WTC11 (cell line): ENCODE results near the gene FBXO21. TPM values are rescaled to one million over a fixed set of nuclear protein-coding genes. Genes with fewer than 3 reads are reported as not detected.
A peak's percentile ranks its signal among the peaks of the same experiment; 100 is the strongest.

ENCODE experiments used
- ATAC-seq: fragments of 200-7000 bp; cut with Tn5 transposase; 2 replicates; pipeline ENCODE4 v1.10.0; 2021; ENCODE audit warnings: mild to moderate bottlenecking, moderate library complexity
- CTCF ChIA-PET: fragments of 300-600 bp; sonication (Branson Sonifier 250); formaldehyde crosslinking; loops from one replicate; lab custom pipeline; 2021; ENCODE audit warnings: antibody characterized with exemption; lab: Charles Lee
- POLR2A ChIA-PET: fragments of 350-600 bp; sonication (Branson Sonifier 250); formaldehyde crosslinking; loops from one replicate; lab custom pipeline; 2021; ENCODE audit warnings: antibody characterized with exemption; lab: Charles Lee
- DNase-seq: peaks from one replicate; pipeline ENCODE4 v3.0.0; 2021; ENCODE audit warnings: low spot score
- H3K27ac Mint-ChIP-seq: 2 replicates; pipeline ENCODE4 v1.8.0; 2021; ENCODE audit warnings: mixed read lengths
- H3K27me3 Mint-ChIP-seq: 2 replicates; pipeline ENCODE4 v1.8.0; 2021; ENCODE audit warnings: low read depth, mild to moderate bottlenecking, moderate library complexity, mixed read lengths
- H3K36me3 Mint-ChIP-seq: 2 replicates; pipeline ENCODE4 v1.8.0; 2021; ENCODE audit warnings: mixed read lengths
- H3K4me1 Mint-ChIP-seq: 2 replicates; pipeline ENCODE4 v1.8.0; 2022; ENCODE audit warnings: mixed read lengths
- H3K4me3 Mint-ChIP-seq: 2 replicates; pipeline ENCODE4 v1.8.0; 2021; ENCODE audit warnings: mild to moderate bottlenecking, moderate library complexity, mixed read lengths
- H3K9me3 Mint-ChIP-seq: 2 replicates; pipeline ENCODE4 v1.8.0; 2021; ENCODE audit warnings: mixed read lengths
- CREB1 ChIP-seq: sonication (generic); formaldehyde crosslinking; IDR thresholded peaks from 2 replicates; pipeline ENCODE4 v1.8.0; 2023; ENCODE audit warnings: mild to moderate bottlenecking, missing genetic modification reagents
- CREM ChIP-seq: sonication (generic); formaldehyde crosslinking; IDR thresholded peaks from 2 replicates; pipeline ENCODE4 v1.8.1; 2022; ENCODE audit warnings: mild to moderate bottlenecking, missing genetic modification reagents, moderate library complexity
- ELF4 ChIP-seq: sonication (generic); formaldehyde crosslinking; IDR thresholded peaks from 2 replicates; pipeline ENCODE4 v1.8.1; 2022; ENCODE audit warnings: low read depth, mild to moderate bottlenecking, moderate library complexity, missing genetic modification reagents
- ETV6 ChIP-seq: sonication (generic); formaldehyde crosslinking; IDR thresholded peaks from 2 replicates; pipeline ENCODE4 v1.8.1; 2022; ENCODE audit warnings: mild to moderate bottlenecking, missing genetic modification reagents
- IRF2 ChIP-seq: sonication (generic); formaldehyde crosslinking; IDR thresholded peaks from 2 replicates; pipeline ENCODE4 v1.8.0; 2022; ENCODE audit warnings: low read depth, missing genetic modification reagents, borderline replicate concordance
- NR1H2 ChIP-seq: sonication (generic); formaldehyde crosslinking; IDR thresholded peaks from 2 replicates; pipeline ENCODE4 v1.9.0; 2021; ENCODE audit warnings: mild to moderate bottlenecking, moderate library complexity, missing genetic modification reagents
- NR2C2 ChIP-seq: sonication (generic); formaldehyde crosslinking; IDR thresholded peaks from 2 replicates; pipeline ENCODE4 v1.8.0; 2022; ENCODE audit warnings: mild to moderate bottlenecking, missing genetic modification reagents
- PREB ChIP-seq: sonication (generic); formaldehyde crosslinking; IDR thresholded peaks from 2 replicates; pipeline ENCODE4 v1.8.1; 2022; ENCODE audit warnings: mild to moderate bottlenecking, missing genetic modification reagents, moderate library complexity, borderline replicate concordance
- RELA ChIP-seq: sonication (generic); formaldehyde crosslinking; IDR thresholded peaks from 2 replicates; pipeline ENCODE4 v1.8.1; 2022; ENCODE audit warnings: missing genetic modification reagents, mild to moderate bottlenecking, borderline replicate concordance
- TCF7 ChIP-seq: sonication (generic); formaldehyde crosslinking; IDR thresholded peaks from 2 replicates; pipeline ENCODE4 v1.8.0; 2022; ENCODE audit warnings: mild to moderate bottlenecking, low read depth, missing genetic modification reagents, moderate library complexity
- ZNF138 ChIP-seq: sonication (generic); formaldehyde crosslinking; conservative IDR thresholded peaks from 2 replicates; pipeline ENCODE4 v1.8.1; 2022; ENCODE audit warnings: mild to moderate bottlenecking, moderate library complexity, missing genetic modification reagents
- ZNF281 ChIP-seq: sonication (generic); formaldehyde crosslinking; IDR thresholded peaks from 2 replicates; pipeline ENCODE4 v1.8.0; 2023; ENCODE audit warnings: mild to moderate bottlenecking, missing genetic modification reagents
- ZNF396 ChIP-seq: fragments of 250-450 bp; sonication (Bioruptor Pico); IDR thresholded peaks from 2 replicates; pipeline ENCODE4 v1.8.0; 2021; ENCODE audit warnings: mild to moderate bottlenecking, moderate library complexity, borderline replicate concordance
- ZNF423 ChIP-seq: fragments of 250-450 bp; sonication (Bioruptor Pico); IDR thresholded peaks from 2 replicates; pipeline ENCODE4 v2.1.2; 2022; ENCODE audit warnings: mild to moderate bottlenecking, moderate library complexity
- ZNF425 ChIP-seq: fragments of 250-450 bp; sonication (Bioruptor Pico); conservative IDR thresholded peaks from 2 replicates; pipeline ENCODE4 v1.9.0; 2021; ENCODE audit warnings: mild to moderate bottlenecking
- ZNF512 ChIP-seq: sonication (generic); formaldehyde crosslinking; IDR thresholded peaks from 2 replicates; pipeline ENCODE4 v1.8.1; 2022; ENCODE audit warnings: missing genetic modification reagents, borderline replicate concordance
- ZSCAN18 ChIP-seq: fragments of 250-450 bp; sonication (Bioruptor Pico); IDR thresholded peaks from 2 replicates; pipeline ENCODE4 v2.1.2; 2022; ENCODE audit warnings: mild to moderate bottlenecking, moderate library complexity
- total RNA-seq: library from RNA; stranded (reverse); gene quantifications from 3 replicates; pipeline ENCODE4 v1.2.3, GENCODE V29; 2021

Gene FBXO21
- total RNA-seq, 1 experiment from 2014 or later = 60.3 TPM

GRCh38 chr12:117227000-117227653 lies 36.9 kb upstream of the FBXO21 start:
- TF ChIP-seq CREM (CRISPR knock-in tag) = no peak
- TF ChIP-seq ZNF423 (CRISPR knock-in tag) = no peak
- no peak for TF ChIP-seq ZNF512 (CRISPR knock-in tag)
- TF ChIP-seq CREB1 (CRISPR knock-in tag) = no peak
- TF ChIP-seq ZSCAN18 = no peak
- TF ChIP-seq ZNF396 (CRISPR knock-in tag) = no peak
- TF ChIP-seq TCF7 (CRISPR knock-in tag) = no peak
- no peak for TF ChIP-seq ZNF138
- TF ChIP-seq ELF4 (CRISPR knock-in tag) = no peak
- TF ChIP-seq NR2C2 = no peak
- no peak for TF ChIP-seq ETV6
- TF ChIP-seq PREB (CRISPR knock-in tag) = no peak
- TF ChIP-seq ZNF281 (CRISPR knock-in tag) = no peak
- TF ChIP-seq NR1H2 (CRISPR knock-in tag) = no peak
- TF ChIP-seq IRF2 (CRISPR knock-in tag) = no peak
- TF ChIP-seq ZNF425 (CRISPR knock-in tag) = no peak
- no peak for TF ChIP-seq RELA (CRISPR knock-in tag)
- DNase-seq (peak; percentile 29), ATAC-seq (peak; percentile 78)
- no peaks in the 10 kb centered on the region; the same call in 1 of the 2 replicates for H3K27me3 Mint-ChIP-seq
- H3K4me1 Mint-ChIP-seq = 0 out of 2 replicates have a peak, but pooled peaks cover 3% of the 10 kb centered on the region
- ChIA-PET CTCF (interaction anchor here (0.5 to 2.5 kb wide), 17 partner anchors 10 to 629 kb away, joined by 3 to 15 read pairs (median 5); partner anchors contain the start of gene NOS1), POLR2A (interaction anchor here (1.1 kb wide), 1 partner anchor 9 kb away, joined by 3 read pairs; no protein-coding TSS in a partner anchor)
- H3K9me3 Mint-ChIP-seq = peaks cover 3% of the 10 kb centered on the region; the same call in 1 of the 2 replicates
- H3K4me3 Mint-ChIP-seq = no peak overlapping the region
- H3K36me3 Mint-ChIP-seq = no peaks in the 10 kb centered on the region
- H3K27ac Mint-ChIP-seq = no peak overlapping the region
